ENCODE data around the gene PDE3B. TPM values are rescaled to one million over a fixed set of nuclear protein-coding genes. Genes with fewer than 3 reads are reported as not detected.
A peak's percentile ranks its signal among the peaks of the same experiment; 100 is the strongest.

The PDE3B gene
- total RNA-seq, 3 donors from 2014 or later (not counting 1 experiment from before 2014, with no cell fraction given) = 18.2 to 42.3 (median 34.5) TPM

GRCh38 chr11:14641801-14642200 lies 1.8 kb upstream of the PDE3B start:
- WGBS (ENCODE audit: insufficient coverage) = 98% methylated on average over 4 of the region's 4 CpGs
- peaks cover 13 to 30% of the 10 kb centered on the region in 2 donors for H3K27me3 Mint-ChIP-seq (ENCODE audit: low read depth in 2 of 2)

GRCh38 chr11:14642453-14642852 lies 1.2 kb upstream of the PDE3B start:
- Mint-ChIP-seq H3K27ac (peak overlapping the region in 1 of 2 donors; percentile 86), H3K36me3 (no peaks in the 10 kb centered on the region), H3K27me3 (ENCODE audit: low read depth in 2 of 2) (peaks cover 11 to 35% of the 10 kb centered on the region in 2 donors), H3K4me3 (peak overlapping the region; percentile 81), H3K4me1 (peaks cover 21 to 31% of the 10 kb centered on the region in 2 donors), H3K9me3 (no peaks in the 10 kb centered on the region)
- ATAC-seq (no peak), DNase-seq (no peak)
- TF ChIP-seq CTCF (IDR thresholded peaks at IDR 0.05) = no peak
- Histone ChIP-seq H3K9me3 (ENCODE audit: control insufficient read depth, insufficient read depth, low read length) (no peaks in the 10 kb centered on the region), H3K27ac (ENCODE audit: low read length) (no peak overlapping the region), H3K36me3 (ENCODE audit: control insufficient read depth, insufficient read depth, low read length) (no peaks in the 10 kb centered on the region), H3K27me3 (ENCODE audit: control insufficient read depth, insufficient read depth, low read length) (peaks cover 27% of the 10 kb centered on the region), H3K4me3 (ENCODE audit: low read length) (no peak overlapping the region), H3K4me1 (ENCODE audit: control insufficient read depth, insufficient read depth, low read length) (peaks cover 15% of the 10 kb centered on the region)
- intact Hi-C loops (cut with micrococcal nuclease) = loop anchor here (5.0 kb wide), 1 partner anchor 120 kb away; the partner anchor contains the start of gene PSMA1
- WGBS (ENCODE audit: insufficient coverage) = 94% methylated on average over 4 of the region's 5 CpGs

More at GRCh38 chr11:14641801-14642200, 1.8 kb upstream of the PDE3B start:
- no peak for ATAC-seq
- no peak for DNase-seq
- Mint-ChIP-seq H3K36me3 (no peaks in the 10 kb centered on the region), H3K9me3 (no peaks in the 10 kb centered on the region), H3K4me1 (peaks cover 28 to 33% of the 10 kb centered on the region in 2 donors), H3K4me3 (peak overlapping the region; percentile 13), H3K27ac (no peak overlapping the region)
- Histone ChIP-seq H3K4me1 (ENCODE audit: control insufficient read depth, insufficient read depth, low read length) (peaks cover 15% of the 10 kb centered on the region), H3K9me3 (ENCODE audit: control insufficient read depth, insufficient read depth, low read length) (no peaks in the 10 kb centered on the region), H3K27me3 (ENCODE audit: control insufficient read depth, insufficient read depth, low read length) (peaks cover 23% of the 10 kb centered on the region), H3K27ac (ENCODE audit: low read length) (no peak overlapping the region), H3K36me3 (ENCODE audit: control insufficient read depth, insufficient read depth, low read length) (no peaks in the 10 kb centered on the region), H3K4me3 (ENCODE audit: low read length) (no peak overlapping the region)
- TF ChIP-seq CTCF (IDR thresholded peaks at IDR 0.05) = no peak
- intact Hi-C loops (cut with micrococcal nuclease) = loop anchor here (5.0 kb wide), 1 partner anchor 120 kb away; the partner anchor contains the start of gene PSMA1

- no peak for TF ChIP-seq CTCF (IDR thresholded peaks at IDR 0.05)
- intact Hi-C loops (cut with micrococcal nuclease) = loop anchor here (5.0 kb wide), 1 partner anchor 121 kb away; the partner anchor contains the start of gene PSMA1
- Histone ChIP-seq H3K27me3 (ENCODE audit: control insufficient read depth, insufficient read depth, low read length) (peaks cover 31% of the 10 kb centered on the region), H3K36me3 (ENCODE audit: control insufficient read depth, insufficient read depth, low read length) (no peaks in the 10 kb centered on the region), H3K4me3 (ENCODE audit: low read length) (peak overlapping the region; percentile 87), H3K4me1 (ENCODE audit: control insufficient read depth, insufficient read depth, low read length) (peaks cover 15% of the 10 kb centered on the region), H3K27ac (ENCODE audit: low read length) (peak overlapping the region; percentile 30), H3K9me3 (ENCODE audit: control insufficient read depth, insufficient read depth, low read length) (no peaks in the 10 kb centered on the region)
- WGBS (ENCODE audit: insufficient coverage) = 32% methylated on average over 52 of the region's 52 CpGs
- H3K27ac Mint-ChIP-seq = peak overlapping the region in 1 of 2 donors; percentile 86
- peaks cover 11 to 35% of the 10 kb centered on the region in 2 donors for H3K27me3 Mint-ChIP-seq (ENCODE audit: low read depth in 2 of 2)
- no peak for ATAC-seq
- DNase-seq = peak in 1 of 2 donors; percentile 41
- H3K36me3 Mint-ChIP-seq = no peaks in the 10 kb centered on the region
- H3K9me3 Mint-ChIP-seq = no peaks in the 10 kb centered on the region
- H3K4me1 Mint-ChIP-seq = peaks cover 21 to 31% of the 10 kb centered on the region in 2 donors
- H3K4me3 Mint-ChIP-seq = peak overlapping the region; percentile 81
Observed at GRCh38 chr11:14642873-14643696, 519 bp upstream of the PDE3B start.

All from natural killer cell (primary cell).